Stimulated activated CD8-positive, alpha-beta memory T cell treated with anti-CD3 and anti-CD28 coated beads, Interleukin-7, amount 100 ng/mL, for 1 hour (primary cell): Measurements from ENCODE around the gene THAP2.
A peak's percentile ranks its signal among the peaks of the same experiment; 100 is the strongest.

Source experiments
- DNase-seq, 2 donors: peaks; one replicate each; pipeline ENCODE4 v3.0.0-alpha.2; 2020; ENCODE audit warnings: low read depth in 2 of 2

The THAP2 gene

GRCh38 chr12:71663561-71664410 lies at the start of gene THAP2, which contains the start of gene ZFC3H1:
Gene THAP2, plus strand, starts transcription at chr12:71664301. Its CDS starts 209 bp downstream, at chr12:71664510.
Gene ZFC3H1, minus strand, starts transcription at chr12:71663848. Its CDS starts 238 bp downstream, at chr12:71663610.
- peak; percentile 75 to 78 for DNase-seq

- no peak for DNase-seq
Observed at GRCh38 chr12:71621938-71622337, 42.2 kb upstream of the THAP2 start.

- no peak for DNase-seq
Observed at GRCh38 chr12:71625476-71625875, 38.6 kb upstream of the THAP2 start.

GRCh38 chr12:71626098-71626497 lies 38.0 kb upstream of the THAP2 start:
- no peak for DNase-seq

GRCh38 chr12:71626768-71627167 lies 37.3 kb upstream of the THAP2 start:
- no peak for DNase-seq

- DNase-seq = no peak
Observed at GRCh38 chr12:71627438-71628002, 36.6 kb upstream of the THAP2 start.

GRCh38 chr12:71636704-71637115 lies 27.4 kb upstream of the THAP2 start:
- DNase-seq = no peak

GRCh38 chr12:71638499-71638898 lies 25.6 kb upstream of the THAP2 start:
- DNase-seq = no peak

- no peak for DNase-seq
Observed at GRCh38 chr12:71639341-71639760, 24.8 kb upstream of the THAP2 start.

- DNase-seq = no peak
Observed at GRCh38 chr12:71640316-71640715, 23.8 kb upstream of the THAP2 start.

GRCh38 chr12:71641390-71641789 lies 22.7 kb upstream of the THAP2 start:
- DNase-seq = no peak

GRCh38 chr12:71642264-71642663 lies 21.8 kb upstream of the THAP2 start:
- no peak for DNase-seq

GRCh38 chr12:71645268-71645667 lies 18.8 kb upstream of the THAP2 start:
- no peak for DNase-seq

- DNase-seq = no peak
Observed at GRCh38 chr12:71646512-71646911, 17.6 kb upstream of the THAP2 start.

- no peak for DNase-seq
Observed at GRCh38 chr12:71648537-71648936, 15.6 kb upstream of the THAP2 start.

- DNase-seq = no peak
Observed at GRCh38 chr12:71649401-71649800, 14.7 kb upstream of the THAP2 start.

- no peak for DNase-seq
Observed at GRCh38 chr12:71652656-71653055, 11.4 kb upstream of the THAP2 start.

GRCh38 chr12:71653137-71653536 lies 11.0 kb upstream of the THAP2 start:
- DNase-seq = no peak

- no peak for DNase-seq
Observed at GRCh38 chr12:71654200-71654599, 9.9 kb upstream of the THAP2 start.

GRCh38 chr12:71655495-71655894 lies 8.6 kb upstream of the THAP2 start:
- DNase-seq = no peak

GRCh38 chr12:71655907-71656306 lies 8.2 kb upstream of the THAP2 start:
- DNase-seq = no peak

GRCh38 chr12:71656740-71657139 lies 7.4 kb upstream of the THAP2 start:
- DNase-seq = no peak

GRCh38 chr12:71661977-71662530 lies 2.0 kb upstream of the THAP2 start:
- no peak for DNase-seq
